ENCODE measurements around the gene SRSF4.

DNA sequence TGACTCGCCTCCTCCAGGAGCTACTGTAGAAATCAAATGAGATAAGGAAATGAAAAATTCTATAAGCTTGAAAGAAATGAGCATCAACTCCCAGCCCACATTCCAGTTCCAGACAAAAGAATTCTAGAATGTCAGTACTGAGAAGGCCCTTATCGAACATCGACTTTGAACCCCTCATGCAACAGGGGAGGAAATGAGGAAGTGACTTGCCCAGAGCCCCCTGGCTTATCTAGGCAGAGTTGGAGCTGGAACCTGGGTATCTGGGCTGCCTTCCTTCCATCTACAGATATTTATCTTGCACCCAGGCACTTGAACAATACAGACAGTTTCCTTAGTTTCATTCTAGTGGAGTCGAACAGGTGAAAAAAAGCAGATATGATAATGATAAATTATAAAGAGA is 26.7 kb upstream of the SRSF4 start:
- TF ChIP-seq, protein P1, sequence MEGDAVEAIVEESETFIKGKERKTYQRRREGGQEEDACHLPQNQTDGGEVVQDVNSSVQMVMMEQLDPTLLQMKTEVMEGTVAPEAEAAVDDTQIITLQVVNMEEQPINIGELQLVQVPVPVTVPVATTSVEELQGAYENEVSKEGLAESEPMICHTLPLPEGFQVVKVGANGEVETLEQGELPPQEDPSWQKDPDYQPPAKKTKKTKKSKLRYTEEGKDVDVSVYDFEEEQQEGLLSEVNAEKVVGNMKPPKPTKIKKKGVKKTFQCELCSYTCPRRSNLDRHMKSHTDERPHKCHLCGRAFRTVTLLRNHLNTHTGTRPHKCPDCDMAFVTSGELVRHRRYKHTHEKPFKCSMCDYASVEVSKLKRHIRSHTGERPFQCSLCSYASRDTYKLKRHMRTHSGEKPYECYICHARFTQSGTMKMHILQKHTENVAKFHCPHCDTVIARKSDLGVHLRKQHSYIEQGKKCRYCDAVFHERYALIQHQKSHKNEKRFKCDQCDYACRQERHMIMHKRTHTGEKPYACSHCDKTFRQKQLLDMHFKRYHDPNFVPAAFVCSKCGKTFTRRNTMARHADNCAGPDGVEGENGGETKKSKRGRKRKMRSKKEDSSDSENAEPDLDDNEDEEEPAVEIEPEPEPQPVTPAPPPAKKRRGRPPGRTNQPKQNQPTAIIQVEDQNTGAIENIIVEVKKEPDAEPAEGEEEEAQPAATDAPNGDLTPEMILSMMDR (IDR thresholded peaks at IDR 0.05; ENCODE audit: poor library complexity) = no peak
- TF ChIP-seq EZH2 (IDR thresholded peaks at IDR 0.05; ENCODE audit: borderline replicate concordance) (no peak), EZH2phosphoT487 (IDR thresholded peaks at IDR 0.05; ENCODE audit: low read depth, severe bottlenecking, unreplicated experiment) (no peak)

Measured in hepatocyte (in vitro differentiated cells).